GM10248 (cell line): ENCODE measurements around the gene EP400.

ENCODE experiments used
- CTCF ChIA-PET: fragments of 300-600 bp; sonication (Branson Sonifier 250); formaldehyde crosslinking; extraction: SDS; loops from one replicate; lab custom pipeline; 2021; ENCODE audit warnings: antibody characterized with exemption; lab: Yijun Ruan, JAX
- POLR2A ChIA-PET: fragments of 350-650 bp; sonication (Branson Sonifier 250); formaldehyde crosslinking; extraction: SDS; loops from one replicate; lab custom pipeline; 2020; ENCODE audit warnings: antibody characterized with exemption; lab: Yijun Ruan, JAX
- DNase-seq: peaks from one replicate; pipeline ENCODE4 v3.0.0; 2012; ENCODE audit errors: extremely low spot score
- TF ChIP-seq, protein P1 (sequence below): IDR thresholded peaks from 2 replicates; pipeline ENCODE4 v1.5.1; 2012; ENCODE audit warnings: mild to moderate bottlenecking, low read depth; ENCODE audit errors: extremely low read depth, missing control alignments, control extremely low read depth

The EP400 gene

DNA sequence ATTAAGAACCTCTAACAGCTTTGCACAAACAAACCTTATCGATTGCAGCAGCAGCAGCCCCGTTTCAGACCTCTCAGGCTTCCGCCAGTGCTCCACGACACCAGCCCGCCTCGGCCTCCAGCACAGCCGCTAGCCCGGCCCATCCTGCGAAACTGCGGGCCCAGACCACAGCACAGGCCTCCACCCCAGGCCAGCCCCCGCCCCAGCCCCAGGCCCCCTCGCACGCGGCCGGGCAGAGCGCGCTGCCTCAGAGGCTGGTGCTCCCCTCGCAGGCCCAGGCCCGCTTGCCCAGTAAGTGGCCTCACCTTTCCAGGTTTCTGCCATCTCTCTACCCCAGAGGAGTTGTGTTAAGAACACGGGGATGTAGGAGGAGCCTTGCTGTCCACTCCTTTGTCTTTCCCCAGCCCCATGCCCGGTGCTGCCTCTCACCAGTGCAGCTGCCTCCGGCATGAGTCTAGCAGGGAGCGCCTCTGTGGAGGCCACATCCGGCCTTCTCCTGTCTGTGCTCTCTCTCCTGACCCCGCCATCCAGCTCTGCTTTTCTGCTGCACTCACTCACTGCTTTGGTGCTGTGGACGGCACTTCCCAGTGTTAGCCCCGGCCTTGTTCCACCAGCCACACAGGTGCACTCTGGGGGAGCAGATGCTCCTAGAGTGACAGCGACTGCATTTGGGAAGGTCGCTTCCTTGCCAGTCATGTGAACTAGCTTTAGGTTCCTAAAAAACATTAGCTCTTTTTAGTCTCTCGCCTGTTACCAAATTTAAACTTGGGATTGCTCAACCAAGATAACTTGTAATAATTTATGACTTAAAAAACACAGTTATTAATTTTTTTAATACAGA is 71.5 kb downstream of the EP400 start:
- ChIA-PET POLR2A (no interaction called here), CTCF (interaction anchor here (1.2 kb wide), 2 partner anchors 34 to 36 kb away, joined by 3 read pairs; no protein-coding TSS in a partner anchor)
- no peak for DNase-seq
- TF ChIP-seq, protein P1, sequence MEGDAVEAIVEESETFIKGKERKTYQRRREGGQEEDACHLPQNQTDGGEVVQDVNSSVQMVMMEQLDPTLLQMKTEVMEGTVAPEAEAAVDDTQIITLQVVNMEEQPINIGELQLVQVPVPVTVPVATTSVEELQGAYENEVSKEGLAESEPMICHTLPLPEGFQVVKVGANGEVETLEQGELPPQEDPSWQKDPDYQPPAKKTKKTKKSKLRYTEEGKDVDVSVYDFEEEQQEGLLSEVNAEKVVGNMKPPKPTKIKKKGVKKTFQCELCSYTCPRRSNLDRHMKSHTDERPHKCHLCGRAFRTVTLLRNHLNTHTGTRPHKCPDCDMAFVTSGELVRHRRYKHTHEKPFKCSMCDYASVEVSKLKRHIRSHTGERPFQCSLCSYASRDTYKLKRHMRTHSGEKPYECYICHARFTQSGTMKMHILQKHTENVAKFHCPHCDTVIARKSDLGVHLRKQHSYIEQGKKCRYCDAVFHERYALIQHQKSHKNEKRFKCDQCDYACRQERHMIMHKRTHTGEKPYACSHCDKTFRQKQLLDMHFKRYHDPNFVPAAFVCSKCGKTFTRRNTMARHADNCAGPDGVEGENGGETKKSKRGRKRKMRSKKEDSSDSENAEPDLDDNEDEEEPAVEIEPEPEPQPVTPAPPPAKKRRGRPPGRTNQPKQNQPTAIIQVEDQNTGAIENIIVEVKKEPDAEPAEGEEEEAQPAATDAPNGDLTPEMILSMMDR, result no peak

DNA sequence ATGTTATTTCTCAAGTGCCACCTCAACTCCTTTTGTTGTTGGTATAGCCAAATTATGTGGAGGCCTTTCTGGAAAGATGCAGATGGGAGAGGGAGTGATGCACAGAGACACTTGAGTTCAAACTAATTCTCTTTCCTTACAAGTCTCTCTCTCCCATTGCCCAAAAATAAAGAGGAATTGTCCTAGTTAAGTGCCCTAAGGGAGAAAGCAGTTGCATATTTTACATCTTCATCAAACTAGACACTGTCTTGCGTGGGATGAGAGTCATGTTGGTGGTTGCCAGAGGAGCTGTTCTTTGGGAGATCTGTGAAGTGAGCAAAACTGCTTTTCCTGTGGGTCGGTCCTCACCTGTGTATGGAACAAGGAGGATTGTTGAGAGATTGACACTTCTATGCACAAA is 72.2 kb downstream of the EP400 start:
- TF ChIP-seq, protein P1, result no peak
- DNase-seq, result no peak
- ChIA-PET POLR2A (no interaction called here), CTCF (interaction anchor here (1.7 kb wide), 1 partner anchor 13 kb away, joined by 6 read pairs; no protein-coding TSS in a partner anchor)

- DNase-seq, result no peak
- CTCF ChIA-PET, result interaction anchor here (1.2 to 1.7 kb wide), 2 partner anchors 12 to 15 kb away, joined by 3 to 6 read pairs; no protein-coding TSS in a partner anchor
- TF ChIP-seq, protein P1, result no peak
- POLR2A ChIA-PET, result no interaction called here
These were observed 73.9 kb downstream of the EP400 start for GRCh38 chr12:132023658-132024057.

DNA sequence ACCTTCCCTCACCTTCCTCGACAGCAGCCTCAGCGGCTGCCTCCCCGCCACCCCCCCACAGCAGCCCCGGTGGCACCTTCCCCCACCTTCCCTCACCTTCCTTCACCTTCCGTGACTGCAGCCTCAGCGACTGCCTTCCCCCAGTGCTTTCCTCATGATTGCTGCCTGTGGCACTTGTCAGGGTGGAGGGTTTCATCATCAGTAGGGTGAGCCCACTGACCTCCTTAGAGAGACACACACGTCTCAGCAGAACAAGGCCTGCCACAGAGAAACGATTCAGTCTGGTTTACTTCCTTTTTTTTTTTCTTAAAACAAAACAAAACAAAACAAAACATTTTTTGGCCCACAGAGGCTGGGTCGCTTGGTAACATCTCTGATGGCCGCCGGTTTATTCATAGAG is 75.0 kb downstream of the EP400 start:
- DNase-seq, result no peak
- TF ChIP-seq, protein P1, result no peak
- CTCF ChIA-PET, result no interaction called here
- POLR2A ChIA-PET, result no interaction called here

GRCh38 chr12:132025526-132025925 is 75.8 kb downstream of the EP400 start:
- TF ChIP-seq, protein P1, result no peak
- POLR2A ChIA-PET, result no interaction called here
- no peak for DNase-seq
- CTCF ChIA-PET, result no interaction called here

DNA sequence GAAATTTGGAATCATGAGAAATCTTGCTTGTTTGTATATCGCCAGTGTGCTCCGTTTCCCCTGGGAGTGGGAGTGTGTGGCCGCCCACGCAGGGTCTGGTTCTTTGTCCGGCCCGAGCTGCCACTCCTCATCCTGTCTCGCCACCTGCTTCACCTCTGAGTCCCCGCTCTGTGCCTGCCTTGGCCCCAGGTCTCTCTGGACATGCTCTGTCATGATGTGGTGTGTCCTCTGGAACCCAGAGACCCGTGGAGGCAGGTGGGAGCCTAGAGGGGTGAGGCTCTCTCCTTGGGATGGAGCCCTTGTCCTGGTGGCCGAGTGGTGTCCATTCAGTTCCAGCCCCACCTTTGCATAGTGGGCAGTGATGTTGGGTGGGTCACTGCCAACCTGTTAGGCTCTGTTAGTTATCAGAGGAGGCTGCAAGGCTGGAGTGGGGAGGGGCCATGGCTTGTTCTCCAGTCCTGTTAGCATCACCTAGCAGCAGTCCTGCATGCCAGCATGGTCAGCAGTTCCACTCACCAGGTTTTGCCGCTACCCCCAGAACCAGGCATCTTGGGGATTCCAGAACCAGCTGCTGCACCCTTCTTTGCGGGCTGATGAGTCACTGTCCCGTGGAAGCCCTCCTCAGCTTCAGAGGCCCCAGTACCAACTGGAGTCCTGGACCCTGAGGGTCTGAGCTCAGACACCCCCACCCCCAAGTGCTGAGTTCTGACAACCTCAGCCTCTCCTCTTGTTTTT is 76.5 kb downstream of the EP400 start:
- ChIA-PET POLR2A (no interaction called here), CTCF (no interaction called here)
- TF ChIP-seq, protein P1, result no peak
- no peak for DNase-seq
